K562 (cell line): Measurements from ENCODE around the gene HYI. TPM values are rescaled to one million over a fixed set of nuclear protein-coding genes. Genes with fewer than 3 reads are reported as not detected.

ENCODE experiments used
- ATAC-seq: fragments of 200-7000 bp; cut with Tn5 transposase; 3 replicates; pipeline ENCODE4 v1.9.1; 2020; ENCODE audit warnings: moderate library complexity
- BruUV-seq: library from RNA; stranded (reverse); fragments of 400-500 nt; replicated peaks from 2 replicates; lab custom pipeline; 2021; lab: Mats Ljungman, UMichigan
- CTCF ChIA-PET: fragments of 300-600 bp; formaldehyde crosslinking; extraction: SDS; loops from one replicate; lab custom pipeline; 2021; ENCODE audit warnings: low intra/inter-chr PET ratio; lab: Yijun Ruan, JAX
- POLR2A ChIA-PET: fragments of 300-600, 350-650 bp; sonication (Branson Sonifier 250); formaldehyde crosslinking; extraction: SDS; loops from one replicate; lab custom pipeline; 2021; ENCODE audit warnings: antibody characterized with exemption, inconsistent platforms; lab: Yijun Ruan, JAX
- DNase-seq, 4 experiments: peaks; one replicate each; pipeline versions ENCODE4 v3.0.0 to v3.0.0-alpha.2; 2011 to 2018; ENCODE audit warnings: low spot score in 3 of 4, mixed read lengths in 3 of 4; ENCODE audit errors: extremely low read depth in 1 of 4
- FAIRE-seq: peaks from 2 replicates; lab custom pipeline; 2011; peaks lifted over from hg19 to GRCh38; lab: Jason Lieb, UNC
- H2AFZ ChIP-seq: 2 replicates; pipeline ENCODE4 v1.6.0; 2011; ENCODE audit warnings: low read depth, low read length, control low read depth, inconsistent platforms
- H3K27ac ChIP-seq: fragments of 200-600 bp; 3 replicates; pipeline ENCODE4 v1.8.0; 2011; ENCODE audit warnings: low read depth, mild to moderate bottlenecking, control low read depth, inconsistent platforms, low read length, moderate library complexity, mixed read lengths; ENCODE audit errors: extremely low read depth
- H3K27me3 ChIP-seq, 2 experiments: fragments of 300-600 bp in 1 of 2; 2 replicates in 1 of 2; 3 replicates in 1 of 2; pipeline versions ENCODE4 v1.6.0 to v1.8.0; 2011; ENCODE audit warnings: inconsistent platforms in 2 of 2, low read length in 2 of 2, mild to moderate bottlenecking in 1 of 2, mixed read lengths in 1 of 2, moderate library complexity in 1 of 2; ENCODE audit not compliant: control insufficient read depth in 2 of 2, insufficient read depth in 2 of 2
- H3K36me3 ChIP-seq: fragments of 300-600 bp; 3 replicates; pipeline ENCODE4 v1.8.0; 2011; ENCODE audit warnings: mild to moderate bottlenecking, low read length, inconsistent platforms; ENCODE audit not compliant: control insufficient read depth, insufficient read depth
- H3K4me1 ChIP-seq, 2 experiments: fragments of 200-600 bp in 1 of 2; replicated peaks in 1 of 2; 2 replicates in 1 of 2; 3 replicates in 1 of 2; pipeline versions ENCODE4 v1.5.1 to v1.8.0; 2011; ENCODE audit warnings: inconsistent platforms in 2 of 2, low read length in 2 of 2, mild to moderate bottlenecking in 1 of 2, mixed read lengths in 1 of 2, moderate library complexity in 1 of 2; ENCODE audit not compliant: control insufficient read depth in 2 of 2, insufficient read depth in 2 of 2
- H3K4me2 ChIP-seq: 2 replicates; pipeline ENCODE4 v1.6.1; 2011; ENCODE audit warnings: low read length, control low read depth, inconsistent platforms, mixed read lengths; ENCODE audit not compliant: insufficient read depth
- H3K4me3 ChIP-seq: fragments of 200-600 bp; sonication (generic), shearing (Covaris generic); 2 replicates; pipeline ENCODE4 v1.5.1; 2016; ENCODE audit warnings: control low read depth, inconsistent platforms
- H3K79me2 ChIP-seq: fragments of 200-600 bp; 3 replicates; pipeline ENCODE4 v1.8.0; 2011; ENCODE audit warnings: low read length, inconsistent platforms; ENCODE audit not compliant: control insufficient read depth, insufficient read depth
- H3K9ac ChIP-seq, 2 experiments: 2 replicates each; pipeline versions ENCODE4 v1.6.0 to v1.6.1; 2011; ENCODE audit warnings: low read depth in 2 of 2, low read length in 2 of 2, control low read depth in 1 of 2, inconsistent platforms in 1 of 2, mild to moderate bottlenecking in 1 of 2, mixed read lengths in 1 of 2; ENCODE audit not compliant: insufficient read depth in 1 of 2
- H3K9me1 ChIP-seq: one replicate; pipeline ENCODE4 v1.6.0; 2011; ENCODE audit warnings: inconsistent platforms, mild to moderate bottlenecking, low read length, moderate library complexity; ENCODE audit not compliant: control insufficient read depth, insufficient read depth
- H3K9me3 ChIP-seq: replicated peaks from 2 replicates; pipeline ENCODE4 v1.5.1; 2011; ENCODE audit warnings: low read depth, low read length, inconsistent platforms; ENCODE audit not compliant: control insufficient read depth, insufficient read depth
- H4K20me1 ChIP-seq: replicated peaks from 2 replicates; pipeline ENCODE4 v1.6.1; 2011; ENCODE audit warnings: low read length, inconsistent platforms, mixed read lengths; ENCODE audit not compliant: control insufficient read depth, insufficient read depth
- NFIX ChIP-seq: fragments of 250-450 bp; sonication (Bioruptor Pico); IDR thresholded peaks from 2 replicates; pipeline ENCODE4 v1.4.0; 2020; ENCODE audit warnings: low read depth, mild to moderate bottlenecking, moderate library complexity
- PHB ChIP-seq: fragments of 250-450 bp; sonication (Bioruptor Pico); IDR thresholded peaks from 2 replicates; pipeline ENCODE4 v1.5.0; 2021
- PTRF ChIP-seq: fragments of 450-650 bp; IDR thresholded peaks from 2 replicates; pipeline ENCODE4 v1.6.1; 2016; ENCODE audit warnings: mild to moderate bottlenecking, missing genetic modification characterization, missing compliant biosample characterization
- RCOR1 ChIP-seq, 2 experiments: IDR thresholded peaks; 2 replicates each; pipeline ENCODE4 v1.6.1; 2012; ENCODE audit warnings: low read depth in 2 of 2, low read length in 2 of 2, borderline replicate concordance in 1 of 2, improper control_type of control experiment in 1 of 2
- TRIM24 ChIP-seq, 2 experiments: fragments of 450-650 bp; IDR thresholded peaks; 2 replicates each; pipeline ENCODE4 v1.6.1; 2016
- XRCC3 ChIP-seq: fragments of 450-650 bp; IDR thresholded peaks from 2 replicates; pipeline ENCODE4 v1.6.1; 2017; ENCODE audit warnings: mild to moderate bottlenecking, moderate library complexity
- ZNF3 ChIP-seq: fragments of 250-450 bp; sonication (Bioruptor Pico); IDR thresholded peaks from 2 replicates; pipeline ENCODE4 v1.5.0; 2021; ENCODE audit warnings: mild to moderate bottlenecking, moderate library complexity
- ZNF318 ChIP-seq, 2 experiments: fragments of 450-650 bp; IDR thresholded peaks; 2 replicates each; pipeline ENCODE4 v1.6.1; 2016; ENCODE audit warnings: mild to moderate bottlenecking in 2 of 2, borderline replicate concordance in 1 of 2, low read depth in 1 of 2, moderate library complexity in 1 of 2
- WGBS: fragments of 100-300 bp; shearing (Covaris generic); methylation state at CpG from one replicate; pipeline ENCODE4 v1.1.6; 2016; ENCODE audit warnings: low coverage, mixed read lengths; ENCODE audit not compliant: insufficient coverage; ENCODE audit errors: missing lambda C conversion rate; 5-methylcytosine and 5-hydroxymethylcytosine counted together
- in situ Hi-C: fragments of 300-500 bp; cut with MboI; formaldehyde crosslinking; loops from 4 replicates; pipeline ENCODE4 v1.15.0; 2018; ENCODE audit warnings: inconsistent platforms, mixed read lengths
- intact Hi-C: fragments of 100-400 bp; cut with micrococcal nuclease; formaldehyde crosslinking; loops from 2 replicates; pipeline ENCODE4 v1.14.2; 2022
- polyA plus RNA-seq, 8 experiments: library from polyadenylated mRNA; depleted of rRNA in 4 of 8; stranded (reverse) in 5 of 8; unstranded in 3 of 8; fragments of >200 nt; fragmentation: Nextera tagmentation in 2 of 8; fragmentation: Illumina TruSeq in 1 of 8; extraction: Ambion mirVana in 2 of 8; extraction: Trizol in 1 of 8; gene quantifications; 2 replicates each; pipeline versions ENCODE4 v1.2.1 to v1.2.3, GENCODE V29; 2011 to 2014; ENCODE audit warnings: inconsistent platforms in 1 of 8, missing spikeins in 1 of 8
- total RNA-seq, 7 experiments: library from RNA; depleted of rRNA in 6 of 7; stranded (reverse); fragments of >200 nt in 6 of 7; fragmentation: Illumina TruSeq in 2 of 7; extraction: Trizol in 2 of 7; gene quantifications; 2 replicates each; pipeline versions ENCODE4 v1.2.1 to v1.2.3, GENCODE V29; 2011 to 2021; ENCODE audit warnings: low replicate concordance in 1 of 7
- TF ChIP-seq, protein P1 (sequence below), 3 experiments: fragments of 200-800 bp in 1 of 3; fragments of 250-450 bp in 1 of 3; fragments of 450-650 bp in 1 of 3; sonication (Bioruptor Pico) in 1 of 3; sonication (Bioruptor generic) in 1 of 3; formaldehyde crosslinking in 1 of 3; IDR thresholded peaks; 2 replicates each; pipeline versions ENCODE4 v1.6.1 to v1.8.0; 2016 to 2022; ENCODE audit warnings: mild to moderate bottlenecking in 2 of 3, missing genetic modification characterization in 2 of 3, missing compliant biosample characterization in 1 of 3, moderate library complexity in 1 of 3

HYI gene
- total and polyA plus RNA-seq, 9 of the 15 experiments (the other 6 are each of a cell fraction or from before 2014, with no cell fraction given): 0.04 to 4.1 (median 1.4) TPM; not detected in 1

DNA sequence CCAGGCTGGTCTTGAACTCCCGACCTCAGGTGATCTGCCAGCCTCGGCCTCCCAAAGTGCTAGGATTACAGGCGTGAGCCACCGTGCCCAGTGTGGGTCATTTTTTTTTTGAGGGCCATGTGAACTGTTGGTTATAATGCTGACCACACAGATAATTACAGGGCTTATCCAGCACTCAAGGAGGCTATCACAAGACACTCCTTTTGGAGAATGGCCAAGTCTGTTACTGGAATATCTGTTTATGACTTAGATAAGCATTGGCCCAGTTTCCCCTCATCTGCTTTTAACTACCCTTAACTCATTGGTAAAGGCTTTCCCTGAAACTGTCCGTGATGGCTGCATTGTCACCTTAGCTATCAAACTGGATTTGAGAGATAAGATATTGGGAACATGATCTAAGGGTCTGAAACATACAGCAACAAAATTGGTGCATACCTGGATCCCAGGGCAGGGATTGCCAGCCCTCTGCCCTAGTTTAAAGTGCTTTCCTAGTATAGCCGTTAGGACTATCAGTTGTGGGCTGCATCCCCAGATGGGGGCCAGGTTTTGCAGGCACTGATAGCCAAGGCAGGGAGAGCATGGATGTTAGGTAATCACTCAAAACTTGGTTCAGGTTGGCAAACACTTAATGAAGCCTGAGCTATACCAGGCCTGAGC lies 48.4 kb downstream of the HYI start:
- intact Hi-C loops: no loop called here
- POLR2A ChIA-PET: interaction anchor here (0.6 to 1.1 kb wide), 2 partner anchors 8 to 13 kb away, joined by 3 read pairs; no protein-coding TSS in a partner anchor
- no TSS peak for BruUV-seq
- TF ChIP-seq TRIM24 (IDR thresholded peaks at IDR 0.05): peak in 1 of 2 experiments; percentile 77; a peak in 1 of 4 replicates
- no peak for TF ChIP-seq PTRF
- TF ChIP-seq, protein P1, sequence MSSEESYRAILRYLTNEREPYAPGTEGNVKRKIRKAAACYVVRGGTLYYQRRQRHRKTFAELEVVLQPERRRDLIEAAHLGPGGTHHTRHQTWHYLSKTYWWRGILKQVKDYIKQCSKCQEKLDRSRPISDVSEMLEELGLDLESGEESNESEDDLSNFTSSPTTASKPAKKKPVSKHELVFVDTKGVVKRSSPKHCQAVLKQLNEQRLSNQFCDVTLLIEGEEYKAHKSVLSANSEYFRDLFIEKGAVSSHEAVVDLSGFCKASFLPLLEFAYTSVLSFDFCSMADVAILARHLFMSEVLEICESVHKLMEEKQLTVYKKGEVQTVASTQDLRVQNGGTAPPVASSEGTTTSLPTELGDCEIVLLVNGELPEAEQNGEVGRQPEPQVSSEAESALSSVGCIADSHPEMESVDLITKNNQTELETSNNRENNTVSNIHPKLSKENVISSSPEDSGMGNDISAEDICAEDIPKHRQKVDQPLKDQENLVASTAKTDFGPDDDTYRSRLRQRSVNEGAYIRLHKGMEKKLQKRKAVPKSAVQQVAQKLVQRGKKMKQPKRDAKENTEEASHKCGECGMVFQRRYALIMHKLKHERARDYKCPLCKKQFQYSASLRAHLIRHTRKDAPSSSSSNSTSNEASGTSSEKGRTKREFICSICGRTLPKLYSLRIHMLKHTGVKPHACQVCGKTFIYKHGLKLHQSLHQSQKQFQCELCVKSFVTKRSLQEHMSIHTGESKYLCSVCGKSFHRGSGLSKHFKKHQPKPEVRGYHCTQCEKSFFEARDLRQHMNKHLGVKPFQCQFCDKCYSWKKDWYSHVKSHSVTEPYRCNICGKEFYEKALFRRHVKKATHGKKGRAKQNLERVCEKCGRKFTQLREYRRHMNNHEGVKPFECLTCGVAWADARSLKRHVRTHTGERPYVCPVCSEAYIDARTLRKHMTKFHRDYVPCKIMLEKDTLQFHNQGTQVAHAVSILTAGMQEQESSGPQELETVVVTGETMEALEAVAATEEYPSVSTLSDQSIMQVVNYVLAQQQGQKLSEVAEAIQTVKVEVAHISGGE (CRISPR knock-in tag; IDR thresholded peaks at IDR 0.05): peak in 1 of 3 experiments; percentile 59; a peak in 2 of 6 replicates
- TF ChIP-seq ZNF3 (CRISPR knock-in tag): no peak
- no peak for TF ChIP-seq NFIX (CRISPR knock-in tag)
- no peak for TF ChIP-seq XRCC3
- no peak for TF ChIP-seq PHB (CRISPR knock-in tag)
- no peak for TF ChIP-seq ZNF318 (IDR thresholded peaks at IDR 0.05; ENCODE audit: borderline replicate concordance in 1 of 2, low read depth in 1 of 2)
- peak in 1 of 2 experiments; percentile 97; a peak in 2 of 4 replicates for TF ChIP-seq RCOR1 (IDR thresholded peaks at IDR 0.05; ENCODE audit: borderline replicate concordance in 1 of 2, low read depth in 2 of 2, low read length in 2 of 2)

More for the DNA sequence above, 48.4 kb downstream of the HYI start:
- peak overlapping the region; percentile 43; the same call in 1 of the 2 replicates for H3K4me2 ChIP-seq
- H3K9ac ChIP-seq: no peak overlapping the region
- no peaks in the 10 kb centered on the region for H3K79me2 ChIP-seq
- peak; percentile 86 for ATAC-seq
- peaks cover 11 to 22% of the 10 kb centered on the region in 2 experiments; a peak in 4 of 5 replicates for H3K4me1 ChIP-seq
- in situ Hi-C loops: no loop called here
- H3K27me3 ChIP-seq: no peaks in the 10 kb centered on the region
- H2AFZ ChIP-seq: no peak overlapping the region
- WGBS: 18% methylated on average over 6 of the region's 6 CpGs
- H4K20me1 ChIP-seq: peaks cover 27% of the 10 kb centered on the region
- no peaks in the 10 kb centered on the region for H3K9me3 ChIP-seq
- H3K4me3 ChIP-seq: no peak overlapping the region
- peak; percentile 72 for FAIRE-seq
- CTCF ChIA-PET: no interaction called here
- DNase-seq: peak; percentile 67 to 87 (median 70)
- H3K27ac ChIP-seq: no peak overlapping the region
- no peaks in the 10 kb centered on the region for H3K9me1 ChIP-seq
- H3K36me3 ChIP-seq: peaks cover 41% of the 10 kb centered on the region
